Activated naive CD4-positive, alpha-beta T cell treated with anti-CD3 and anti-CD28 coated beads, Interleukin-2, amount 50 U/mL, for 24 hours (primary cell): ENCODE results near the gene RBMS3.

Experiments used
- H3K27ac Mint-ChIP-seq: one replicate; pipeline ENCODE4 v1.8.0; 2021; ENCODE audit warnings: mild to moderate bottlenecking, mixed read lengths
- H3K27me3 Mint-ChIP-seq: one replicate; pipeline ENCODE4 v1.8.0; 2021; ENCODE audit warnings: mixed read lengths
- H3K36me3 Mint-ChIP-seq: one replicate; pipeline ENCODE4 v1.8.0; 2021; ENCODE audit warnings: mixed read lengths
- H3K4me1 Mint-ChIP-seq: one replicate; pipeline ENCODE4 v1.8.0; 2021; ENCODE audit warnings: mixed read lengths
- H3K4me3 Mint-ChIP-seq: one replicate; pipeline ENCODE4 v1.8.0; 2021; ENCODE audit warnings: mild to moderate bottlenecking, mixed read lengths
- H3K9me3 Mint-ChIP-seq: one replicate; pipeline ENCODE4 v1.8.0; 2021; ENCODE audit warnings: mixed read lengths

Gene RBMS3

GRCh38 chr3:29892976-29893554 lies 612.2 kb downstream of the RBMS3 start:
- Mint-ChIP-seq H3K27me3 (peaks cover 14% of the 10 kb centered on the region), H3K4me1 (no peaks in the 10 kb centered on the region), H3K27ac (no peak overlapping the region), H3K36me3 (no peaks in the 10 kb centered on the region), H3K9me3 (no peaks in the 10 kb centered on the region), H3K4me3 (no peak overlapping the region)

GRCh38 chr3:29896856-29897255 lies 616.0 kb downstream of the RBMS3 start:
- Mint-ChIP-seq H3K27me3 (peaks cover 15% of the 10 kb centered on the region), H3K4me1 (no peaks in the 10 kb centered on the region), H3K36me3 (no peaks in the 10 kb centered on the region), H3K4me3 (no peak overlapping the region), H3K9me3 (no peaks in the 10 kb centered on the region), H3K27ac (no peak overlapping the region)

GRCh38 chr3:29898171-29898965 lies 617.5 kb downstream of the RBMS3 start:
- Mint-ChIP-seq H3K36me3 (no peaks in the 10 kb centered on the region), H3K4me3 (no peak overlapping the region)

GRCh38 chr3:29899021-29899420 lies 618.1 kb downstream of the RBMS3 start:
- Mint-ChIP-seq H3K27ac (no peak overlapping the region), H3K9me3 (no peaks in the 10 kb centered on the region), H3K27me3 (peaks cover 9% of the 10 kb centered on the region), H3K36me3 (no peaks in the 10 kb centered on the region), H3K4me1 (no peaks in the 10 kb centered on the region), H3K4me3 (no peak overlapping the region)

More at GRCh38 chr3:29898171-29898965, 617.5 kb downstream of the RBMS3 start:
- Mint-ChIP-seq H3K9me3 (no peaks in the 10 kb centered on the region), H3K27ac (no peak overlapping the region), H3K27me3 (peaks cover 10% of the 10 kb centered on the region), H3K4me1 (no peaks in the 10 kb centered on the region)

GRCh38 chr3:29901097-29901496 lies 620.2 kb downstream of the RBMS3 start:
- H3K36me3 Mint-ChIP-seq, result no peaks in the 10 kb centered on the region
- H3K9me3 Mint-ChIP-seq, result no peaks in the 10 kb centered on the region

GRCh38 chr3:29903600-29903999 lies 622.7 kb downstream of the RBMS3 start:
- H3K27me3 Mint-ChIP-seq, result no peaks in the 10 kb centered on the region
- no peak overlapping the region for H3K27ac Mint-ChIP-seq
- no peaks in the 10 kb centered on the region for H3K36me3 Mint-ChIP-seq
- no peaks in the 10 kb centered on the region for H3K9me3 Mint-ChIP-seq
- H3K4me1 Mint-ChIP-seq, result no peaks in the 10 kb centered on the region
- H3K4me3 Mint-ChIP-seq, result no peak overlapping the region

More at GRCh38 chr3:29901097-29901496, 620.2 kb downstream of the RBMS3 start:
- Mint-ChIP-seq H3K4me3 (no peak overlapping the region), H3K27ac (no peak overlapping the region), H3K27me3 (peaks cover 6% of the 10 kb centered on the region), H3K4me1 (no peaks in the 10 kb centered on the region)

- Mint-ChIP-seq H3K4me1 (no peaks in the 10 kb centered on the region), H3K9me3 (no peaks in the 10 kb centered on the region), H3K36me3 (no peaks in the 10 kb centered on the region), H3K27ac (no peak overlapping the region), H3K4me3 (no peak overlapping the region), H3K27me3 (peaks cover 4% of the 10 kb centered on the region)
These were observed 626.0 kb downstream of the RBMS3 start for GRCh38 chr3:29906906-29907305.

GRCh38 chr3:29912600-29913288 lies 631.9 kb downstream of the RBMS3 start:
- Mint-ChIP-seq H3K4me3 (no peak overlapping the region), H3K27me3 (peaks cover 9% of the 10 kb centered on the region), H3K9me3 (no peaks in the 10 kb centered on the region), H3K27ac (no peak overlapping the region), H3K4me1 (no peaks in the 10 kb centered on the region), H3K36me3 (no peaks in the 10 kb centered on the region)

- H3K27me3 Mint-ChIP-seq, result peaks cover 14% of the 10 kb centered on the region
- no peaks in the 10 kb centered on the region for H3K4me1 Mint-ChIP-seq
- H3K27ac Mint-ChIP-seq, result no peak overlapping the region
- no peak overlapping the region for H3K4me3 Mint-ChIP-seq
- H3K36me3 Mint-ChIP-seq, result no peaks in the 10 kb centered on the region
- H3K9me3 Mint-ChIP-seq, result no peaks in the 10 kb centered on the region
These were observed 634.1 kb downstream of the RBMS3 start for GRCh38 chr3:29914861-29915524.

- no peaks in the 10 kb centered on the region for H3K9me3 Mint-ChIP-seq
- H3K27ac Mint-ChIP-seq, result no peak overlapping the region
- H3K27me3 Mint-ChIP-seq, result peaks cover 14% of the 10 kb centered on the region
- H3K4me1 Mint-ChIP-seq, result no peaks in the 10 kb centered on the region
- H3K36me3 Mint-ChIP-seq, result no peaks in the 10 kb centered on the region
- H3K4me3 Mint-ChIP-seq, result no peak overlapping the region
These were observed 638.7 kb downstream of the RBMS3 start for GRCh38 chr3:29919571-29919970.

GRCh38 chr3:29922992-29923746 lies 642.3 kb downstream of the RBMS3 start:
- Mint-ChIP-seq H3K27ac (no peak overlapping the region), H3K27me3 (peaks cover 9% of the 10 kb centered on the region)

GRCh38 chr3:29924783-29925561 lies 644.1 kb downstream of the RBMS3 start:
- Mint-ChIP-seq H3K4me1 (no peaks in the 10 kb centered on the region), H3K4me3 (no peak overlapping the region), H3K9me3 (no peaks in the 10 kb centered on the region), H3K27ac (no peak overlapping the region), H3K27me3 (peaks cover 4% of the 10 kb centered on the region), H3K36me3 (no peaks in the 10 kb centered on the region)

More at GRCh38 chr3:29922992-29923746, 642.3 kb downstream of the RBMS3 start:
- Mint-ChIP-seq H3K4me3 (no peak overlapping the region), H3K36me3 (no peaks in the 10 kb centered on the region), H3K9me3 (no peaks in the 10 kb centered on the region), H3K4me1 (no peaks in the 10 kb centered on the region)

- H3K36me3 Mint-ChIP-seq, result no peaks in the 10 kb centered on the region
- no peak overlapping the region for H3K4me3 Mint-ChIP-seq
- H3K27me3 Mint-ChIP-seq, result peaks cover 2% of the 10 kb centered on the region
- H3K9me3 Mint-ChIP-seq, result no peaks in the 10 kb centered on the region
- no peaks in the 10 kb centered on the region for H3K4me1 Mint-ChIP-seq
- H3K27ac Mint-ChIP-seq, result no peak overlapping the region
These were observed 645.5 kb downstream of the RBMS3 start for GRCh38 chr3:29926378-29926777.

- H3K9me3 Mint-ChIP-seq, result no peaks in the 10 kb centered on the region
- H3K4me3 Mint-ChIP-seq, result no peak overlapping the region
- H3K36me3 Mint-ChIP-seq, result no peaks in the 10 kb centered on the region
- peaks cover 13% of the 10 kb centered on the region for H3K27me3 Mint-ChIP-seq
- H3K27ac Mint-ChIP-seq, result no peak overlapping the region
- no peaks in the 10 kb centered on the region for H3K4me1 Mint-ChIP-seq
These were observed 651.9 kb downstream of the RBMS3 start for GRCh38 chr3:29932696-29933325.
